NCI-H1436 (cell line): ENCODE measurements around the gene ZNF304.
"Not testable (repeated sequence)": the region's sequence is repeated elsewhere in the genome, so short reads cannot be mapped to it uniquely, and the experiment has no call there.

Experiments
- DNase-seq: peaks from one replicate; lab custom pipeline; 2025; lab: John Stamatoyannopoulos, UW

Gene ZNF304

GRCh38 chr19:57362419-57362818, 11.3 kb downstream of the ZNF304 start:
- DNase-seq, result no peak

DNA sequence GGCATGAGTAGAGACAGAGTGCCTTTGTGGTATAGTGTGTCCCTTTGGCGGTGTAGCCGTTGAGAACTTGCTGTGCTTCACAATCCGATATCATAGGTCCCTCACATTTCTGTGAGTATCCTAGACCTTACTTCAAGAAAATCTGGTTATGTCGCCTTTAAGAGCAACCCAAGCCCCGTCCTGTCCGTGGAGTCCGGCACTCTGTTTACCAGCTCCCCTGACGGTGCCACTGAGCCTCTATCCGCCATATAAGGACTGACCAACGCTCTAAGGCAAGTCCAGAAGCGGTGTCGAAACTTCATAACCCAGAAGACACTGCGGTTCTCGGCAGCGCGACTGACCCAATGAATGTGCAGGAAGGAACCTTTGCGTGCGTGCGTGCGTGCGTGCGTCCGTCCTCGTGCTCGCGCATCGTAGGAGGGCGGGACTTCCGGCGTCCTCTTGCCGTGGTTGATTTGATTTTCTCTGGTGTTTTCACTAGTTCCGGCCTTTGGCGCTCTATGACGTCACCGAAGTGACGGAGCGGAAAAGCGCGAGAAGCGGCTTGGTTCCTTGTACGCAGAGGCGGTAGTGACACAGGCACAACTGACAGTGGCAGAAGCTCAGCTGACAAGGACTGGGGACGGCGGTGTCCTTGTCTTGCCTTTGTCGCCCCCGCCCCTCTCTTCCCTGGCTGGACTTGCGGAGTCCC, 12.1 kb downstream of the ZNF304 start, which contains the start of the genes TRAPPC2B and ZNF547:
TSS of gene TRAPPC2B (plus strand) at position 555 of the 691 bp plus-strand sequence. CDS start 1,283 bp downstream, outside the sequence.
TSS of gene ZNF547 (plus strand) at position 555 of the 691 bp plus-strand sequence. CDS start 5,005 bp downstream, outside the sequence.
- peak; percentile 100 for DNase-seq

- no peak for DNase-seq
These were observed 12.7 kb downstream of the ZNF304 start for GRCh38 chr19:57363688-57364181.

DNA sequence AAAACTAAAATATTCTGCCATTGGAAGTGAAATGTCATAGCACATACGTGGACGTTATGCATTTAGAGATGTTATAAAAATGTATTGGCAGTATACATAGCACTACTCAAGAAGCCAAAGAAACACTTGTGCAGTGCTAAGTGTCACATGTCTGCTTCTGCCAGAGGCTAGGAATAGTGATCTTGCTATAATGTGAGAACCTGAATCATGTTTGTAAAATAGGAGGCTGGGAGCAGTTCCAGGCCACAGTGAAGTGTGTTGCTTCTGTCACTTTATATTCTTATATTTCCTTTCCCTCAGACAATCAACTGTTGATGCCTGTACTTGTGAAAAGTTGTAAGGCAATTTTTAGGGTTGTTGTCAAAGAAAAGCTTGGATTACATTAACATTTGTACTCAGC, 15.7 kb downstream of the ZNF304 start:
- no peak for DNase-seq

DNA sequence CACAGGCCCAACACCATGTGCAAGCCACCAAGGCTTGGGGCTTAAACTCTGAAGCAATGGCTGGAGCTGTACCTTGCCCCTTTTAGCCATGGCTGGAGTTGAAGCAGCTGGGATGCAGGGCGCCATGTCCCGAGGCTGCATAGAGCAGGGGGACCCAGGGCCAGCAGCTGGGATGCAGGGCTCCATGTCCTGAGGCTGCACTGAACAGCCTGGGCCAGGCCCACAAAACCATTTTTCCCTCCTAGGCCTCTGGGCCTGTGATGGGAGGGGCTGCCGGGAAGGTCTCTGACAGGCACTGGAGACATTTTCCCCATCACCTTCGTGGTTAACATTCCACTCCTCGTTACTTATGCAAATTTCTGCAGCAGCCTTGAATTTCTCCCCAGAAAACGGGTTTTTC, 23.1 kb downstream of the ZNF304 start:
- DNase-seq, result no peak

DNA sequence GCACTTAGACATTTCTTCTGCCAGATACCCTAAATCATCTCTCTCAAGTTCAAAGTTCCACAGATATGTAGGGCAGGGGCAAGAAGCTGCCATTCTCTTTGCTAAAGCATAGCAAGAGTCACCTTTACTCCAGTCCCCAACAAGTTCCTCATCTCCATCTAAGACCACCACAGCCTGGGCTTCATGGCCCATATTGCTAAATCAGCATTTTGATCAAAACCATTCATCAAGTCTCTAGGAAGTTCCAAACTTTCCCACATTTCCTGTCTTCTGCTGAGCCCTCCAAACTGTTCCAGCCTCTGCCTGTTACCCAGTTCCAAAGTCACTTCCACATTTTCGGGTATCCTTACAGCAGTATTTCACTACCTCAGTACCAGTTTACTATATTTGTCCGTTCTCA, 23.6 kb downstream of the ZNF304 start:
- DNase-seq, result not testable (repeated sequence)

GRCh38 chr19:57376151-57376550, 25.1 kb downstream of the ZNF304 start:
- DNase-seq, result no peak

DNA sequence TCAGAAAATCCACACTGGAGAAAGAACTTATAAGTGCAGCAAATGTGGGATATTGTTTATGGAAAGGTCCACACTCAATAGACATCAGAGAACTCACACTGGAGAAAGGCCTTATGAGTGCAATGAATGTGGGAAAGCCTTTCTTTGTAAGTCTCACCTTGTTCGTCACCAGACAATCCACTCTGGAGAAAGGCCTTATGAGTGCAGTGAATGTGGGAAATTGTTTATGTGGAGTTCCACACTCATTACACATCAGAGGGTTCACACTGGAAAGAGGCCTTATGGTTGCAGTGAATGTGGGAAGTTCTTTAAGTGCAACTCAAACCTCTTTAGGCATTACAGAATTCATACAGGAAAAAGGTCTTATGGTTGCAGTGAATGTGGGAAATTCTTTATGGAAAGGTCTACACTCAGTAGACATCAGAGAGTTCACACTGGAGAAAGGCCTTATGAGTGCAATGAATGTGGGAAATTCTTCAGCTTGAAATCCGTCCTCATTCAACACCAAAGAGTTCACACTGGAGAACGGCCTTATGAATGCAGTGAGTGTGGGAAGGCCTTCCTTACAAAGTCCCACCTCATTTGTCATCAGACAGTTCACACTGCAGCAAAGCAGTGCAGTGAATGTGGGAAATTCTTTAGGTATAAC, 26.6 kb downstream of the ZNF304 start:
- no peak for DNase-seq

- no peak for DNase-seq
These were observed 29.9 kb downstream of the ZNF304 start for GRCh38 chr19:57380923-57381322.

GRCh38 chr19:57382806-57383488, 31.9 kb downstream of the ZNF304 start:
- no peak for DNase-seq

- DNase-seq, result no peak
These were observed 38.2 kb downstream of the ZNF304 start for GRCh38 chr19:57389194-57389729.

GRCh38 chr19:57389730-57390598, 38.9 kb downstream of the ZNF304 start, which contains the start of gene ZNF548:
Gene ZNF548 (plus strand): TSS chr19:57389854. CDS start chr19:57390100, 246 bp downstream.
- DNase-seq, result peak; percentile 98

- DNase-seq, result no peak
These were observed 44.6 kb downstream of the ZNF304 start for GRCh38 chr19:57395710-57396109.

- no peak for DNase-seq
These were observed 47.8 kb downstream of the ZNF304 start for GRCh38 chr19:57398868-57399267.

DNA sequence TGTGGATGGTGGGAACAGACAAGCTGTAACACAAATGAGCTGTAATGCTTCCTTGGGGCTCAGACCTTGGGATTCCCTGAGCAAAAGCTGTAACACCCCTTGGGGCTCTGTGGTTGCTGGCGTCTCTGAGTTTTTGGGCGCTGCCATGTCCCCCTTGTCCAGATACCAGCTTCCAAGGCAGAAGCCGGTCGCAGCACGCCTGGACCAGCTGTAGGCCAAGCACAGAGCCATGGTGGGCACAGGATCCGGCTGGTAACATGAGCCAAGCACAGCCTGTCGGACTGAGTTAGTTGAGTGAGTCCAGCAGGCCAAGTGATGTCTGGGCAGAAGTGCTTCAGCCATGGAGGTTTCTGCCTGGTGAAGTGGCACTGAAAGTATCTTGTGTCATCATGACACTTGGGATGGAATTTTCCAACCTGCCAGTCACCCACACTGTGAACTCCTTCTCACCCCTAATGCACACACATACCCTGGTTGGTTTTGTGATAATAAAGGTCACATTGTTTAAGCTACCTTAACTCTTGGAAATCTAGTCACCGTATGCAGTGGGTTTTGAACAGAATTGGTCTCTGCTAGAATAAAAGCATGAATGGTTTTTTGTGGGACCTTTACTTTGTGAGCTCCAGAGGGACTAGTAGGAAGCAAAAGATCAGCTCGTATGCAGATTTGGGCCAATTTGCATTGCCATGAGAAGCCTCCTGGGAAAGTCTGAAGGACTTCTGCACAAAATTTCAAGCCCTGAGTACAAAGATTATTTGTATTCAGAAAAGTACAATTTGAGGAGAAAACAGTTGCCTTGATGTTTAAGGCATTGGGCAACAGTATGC, 52.9 kb downstream of the ZNF304 start:
- no peak for DNase-seq

- DNase-seq, result peak; percentile 59
These were observed 55.5 kb downstream of the ZNF304 start for GRCh38 chr19:57406516-57407123.
